ENCODE data around the gene PML. TPM values are rescaled to one million over a fixed set of nuclear protein-coding genes. Genes with fewer than 3 reads are reported as not detected.
"Not testable (repeated sequence)": the region's sequence is repeated elsewhere in the genome, so short reads cannot be mapped to it uniquely, and the experiment has no call there.

Gene PML
- total RNA-seq, 2 experiments from 2014 or later = 37.0 to 38.9 TPM

GRCh38 chr15:74062236-74062635, 67.7 kb downstream of the PML start:
- ChIA-PET CTCF (no interaction called here), POLR2A (no interaction called here)

- ChIA-PET POLR2A (no interaction called here), CTCF (no interaction called here)
Measured at GRCh38 chr15:74062671-74063070, 68.2 kb downstream of the PML start.

GRCh38 chr15:74063425-74064146, 69.1 kb downstream of the PML start:
- CTCF ChIA-PET = not testable (repeated sequence)

GRCh38 chr15:74064183-74064582, 69.7 kb downstream of the PML start:
- CTCF ChIA-PET, POLR2A ChIA-PET: not testable (repeated sequence)

More at GRCh38 chr15:74063425-74064146, 69.1 kb downstream of the PML start:
- POLR2A ChIA-PET = not testable (repeated sequence)

GRCh38 chr15:74064822-74065221, 70.3 kb downstream of the PML start:
- POLR2A ChIA-PET, CTCF ChIA-PET: not testable (repeated sequence)

GRCh38 chr15:74065684-74066411, 71.3 kb downstream of the PML start:
- POLR2A ChIA-PET, CTCF ChIA-PET: not testable (repeated sequence)

GRCh38 chr15:74071645-74072044, 77.1 kb downstream of the PML start:
- CTCF ChIA-PET, POLR2A ChIA-PET: not testable (repeated sequence)

- CTCF ChIA-PET = not testable (repeated sequence)
Measured at GRCh38 chr15:74072132-74072531, 77.6 kb downstream of the PML start.

GRCh38 chr15:74072614-74073337, 78.3 kb downstream of the PML start:
- CTCF ChIA-PET, POLR2A ChIA-PET: not testable (repeated sequence)

More at GRCh38 chr15:74072132-74072531, 77.6 kb downstream of the PML start:
- POLR2A ChIA-PET = not testable (repeated sequence)

GRCh38 chr15:74075781-74076180, 81.3 kb downstream of the PML start:
- CTCF ChIA-PET, POLR2A ChIA-PET: not testable (repeated sequence)

- CTCF ChIA-PET, POLR2A ChIA-PET: not testable (repeated sequence)
Measured at GRCh38 chr15:74082450-74082849, 87.9 kb downstream of the PML start, which contains the start of gene GOLGA6A. GOLGA6A (minus strand) TSS chr15:74082550; CDS start chr15:74082509, 41 bp downstream.

- CTCF ChIA-PET, POLR2A ChIA-PET: not testable (repeated sequence)
Measured at GRCh38 chr15:74094567-74094966, 100.1 kb downstream of the PML start.

- POLR2A ChIA-PET, CTCF ChIA-PET: not testable (repeated sequence)
Measured at GRCh38 chr15:74095610-74096009, 101.1 kb downstream of the PML start.

GRCh38 chr15:74096753-74097474, 102.4 kb downstream of the PML start:
- CTCF ChIA-PET, POLR2A ChIA-PET: not testable (repeated sequence)

Other genes starting within 250 kb of the PML start
- gene INSYN1, start 241.4 kb upstream of the PML start, total RNA-seq = not detected
- not detected for gene TBC1D21, start 121.2 kb upstream of the PML start, total RNA-seq
- 1 to 10 TPM; 1.4 to 1.7 TPM for gene LOXL1, start 68.3 kb upstream of the PML start, total RNA-seq
- gene STOML1, start 2.4 kb upstream of the PML start, total RNA-seq = 10 to 100 TPM; 11.6 to 12.8 TPM
- gene GOLGA6A, start 87.8 kb downstream of the PML start, total RNA-seq = not detected
- gene ISLR2, start 135.9 kb downstream of the PML start, total RNA-seq = not detected
- gene ISLR, start 179.0 kb downstream of the PML start, total RNA-seq = not detected
- gene STRA6, start 208.1 kb downstream of the PML start, total RNA-seq = not detected
- not detected for gene CCDC33, start 241.6 kb downstream of the PML start, total RNA-seq

Data from activated CD8-positive, alpha-beta memory T cell treated with anti-CD3 and anti-CD28 coated beads for 36 hours (primary cell).